IPS DF 6.9 (cell line): ENCODE results near the gene ATF4.

ENCODE experiments used
- DNase-seq: peaks from one replicate; pipeline ENCODE4 v3.0.0-alpha.2; 2013; ENCODE audit warnings: low read depth, low spot score
- H3K27ac ChIP-seq: one replicate; pipeline ENCODE4 v1.5.1; 2013; ENCODE audit warnings: low read length, control low read depth
- H3K27me3 ChIP-seq: 2 replicates; pipeline ENCODE4 v1.6.1; 2013; ENCODE audit warnings: mild to moderate bottlenecking, low read length; ENCODE audit not compliant: control insufficient read depth, insufficient read depth
- H3K36me3 ChIP-seq: 2 replicates; pipeline ENCODE4 v1.6.1; 2013; ENCODE audit warnings: low read length; ENCODE audit not compliant: control insufficient read depth, insufficient read depth
- H3K4me1 ChIP-seq: 2 replicates; pipeline ENCODE4 v1.6.1; 2013; ENCODE audit warnings: low read length; ENCODE audit not compliant: control insufficient read depth, insufficient read depth
- H3K4me3 ChIP-seq: 2 replicates; pipeline ENCODE4 v1.5.1; 2013; ENCODE audit warnings: mild to moderate bottlenecking, low read length
- H3K9me3 ChIP-seq: 2 replicates; pipeline ENCODE4 v1.6.1; 2013; ENCODE audit warnings: low read length, inconsistent platforms; ENCODE audit not compliant: control insufficient read depth, insufficient read depth
- WGBS: extraction: QIAGEN DNeasy Blood & Tissue Kit; methylation state at CpG from one replicate; pipeline ENCODE4 v1.1.7; 2013; ENCODE audit warnings: mixed read lengths, missing lambda C conversion rate; ENCODE audit not compliant: insufficient read length, insufficient coverage; 5-methylcytosine and 5-hydroxymethylcytosine counted together

ATF4 gene

GRCh38 chr22:39570665-39571064 is 50.3 kb downstream of the ATF4 start, which contains the start of gene CACNA1I:
Gene CACNA1I (plus strand): TSS chr22:39570753. CDS start chr22:39570753, 0 bp downstream.
- Histone ChIP-seq H3K9me3 (no peaks in the 10 kb centered on the region), H3K4me3 (no peak within 1 kb of the TSS), H3K4me1 (no peaks in the 10 kb centered on the region), H3K36me3 (no peaks in the 10 kb centered on the region), H3K27ac (no peak within 1 kb of the TSS), H3K27me3 (no peaks in the 10 kb centered on the region)
- DNase-seq: no peak
- no CpG with 5 or more reads among the region's 14 CpGs for WGBS

- Histone ChIP-seq H3K27me3 (no peaks in the 10 kb centered on the region), H3K4me3 (no peak overlapping the region), H3K9me3 (no peaks in the 10 kb centered on the region)
Measured at GRCh38 chr22:39571538-39571937, 51.2 kb downstream of the ATF4 start.

More at GRCh38 chr22:39571538-39571937, 51.2 kb downstream of the ATF4 start:
- no peaks in the 10 kb centered on the region for H3K4me1 ChIP-seq
- H3K27ac ChIP-seq: no peak overlapping the region
- no CpG with 5 or more reads among the region's 1 CpG for WGBS
- no peak for DNase-seq
- no peaks in the 10 kb centered on the region for H3K36me3 ChIP-seq
